Endodermal cell (in vitro differentiated cells): ENCODE data around the gene TMC7. TPM values are rescaled to one million over a fixed set of nuclear protein-coding genes. Genes with fewer than 3 reads are reported as not detected.

Experiments
- DNase-seq: peaks from one replicate; pipeline ENCODE4 v3.0.0-alpha.2; 2017
- H3K27ac ChIP-seq: 2 replicates; pipeline ENCODE4 v1.5.1; 2013; ENCODE audit warnings: mild to moderate bottlenecking, low read depth, low read length, moderate library complexity
- H3K27me3 ChIP-seq: 2 replicates; pipeline ENCODE4 v1.6.1; 2013; ENCODE audit warnings: mild to moderate bottlenecking, low read length, moderate library complexity; ENCODE audit not compliant: insufficient read depth, control insufficient read depth, poor library complexity, severe bottlenecking
- H3K36me3 ChIP-seq: 2 replicates; pipeline ENCODE4 v1.7.0; 2013; ENCODE audit warnings: mild to moderate bottlenecking, low read length, moderate library complexity; ENCODE audit not compliant: control insufficient read depth, insufficient read depth
- H3K4me1 ChIP-seq: one replicate; pipeline ENCODE4 v1.7.0; 2013; ENCODE audit warnings: low read length; ENCODE audit not compliant: control insufficient read depth, insufficient read depth
- H3K4me3 ChIP-seq: 2 replicates; pipeline ENCODE4 v1.5.1; 2013; ENCODE audit warnings: mild to moderate bottlenecking, low read length, moderate library complexity
- H3K9ac ChIP-seq: 2 replicates; pipeline ENCODE4 v1.6.1; 2013; ENCODE audit warnings: mild to moderate bottlenecking, low read length, moderate library complexity; ENCODE audit not compliant: poor library complexity, severe bottlenecking; ENCODE audit errors: extremely low read depth
- H3K9me3 ChIP-seq: 2 replicates; pipeline ENCODE4 v1.6.1; 2013; ENCODE audit warnings: mild to moderate bottlenecking, low read length, moderate library complexity; ENCODE audit not compliant: control insufficient read depth
- H3K27ac Mint-ChIP-seq: 2 replicates; pipeline ENCODE4 v1.8.0; 2020; ENCODE audit warnings: mixed read lengths
- H3K27me3 Mint-ChIP-seq: 2 replicates; pipeline ENCODE4 v1.8.0; 2021; ENCODE audit warnings: mild to moderate bottlenecking, mixed read lengths; ENCODE audit not compliant: insufficient read depth
- H3K36me3 Mint-ChIP-seq: 2 replicates; pipeline ENCODE4 v1.8.0; 2020; ENCODE audit warnings: low read depth, mixed read lengths
- H3K4me1 Mint-ChIP-seq: 2 replicates; pipeline ENCODE4 v1.8.0; 2020; ENCODE audit warnings: mixed read lengths
- H3K4me3 Mint-ChIP-seq: 2 replicates; pipeline ENCODE4 v1.8.0; 2020; ENCODE audit warnings: mild to moderate bottlenecking, moderate library complexity, mixed read lengths
- H3K9me3 Mint-ChIP-seq: 2 replicates; pipeline ENCODE4 v1.8.0; 2020; ENCODE audit warnings: mild to moderate bottlenecking, mixed read lengths
- WGBS, 2 experiments: methylation state at CpG; one replicate each; pipeline versions ENCODE4 v1.1.5 to v1.1.7; 2013; ENCODE audit warnings: missing lambda C conversion rate in 2 of 2, mixed read lengths in 1 of 2; ENCODE audit not compliant: insufficient coverage in 1 of 2, insufficient read length in 1 of 2; 5-methylcytosine and 5-hydroxymethylcytosine counted together
- total RNA-seq, 2 donors: library from RNA; stranded (reverse); fragmentation: NEBNext Ultra II Directional in 1 of 2; extraction: Animal tissue kit (Norgen Biotek cat#: 25700) in 1 of 2; gene quantifications; 2 replicates in 1 of 2; 3 replicates in 1 of 2; pipeline ENCODE4 v1.2.1, GENCODE V29; 2021
- TF ChIP-seq, protein P1 (sequence below): fragments of 200-600 bp; sonication (generic); conservative IDR thresholded peaks from 2 replicates; pipeline ENCODE4 v1.5.0; 2021; ENCODE audit warnings: antibody characterized with exemption, mild to moderate bottlenecking

TMC7 gene
- total RNA-seq, 2 donors from 2014 or later = 14.9 to 16.6 TPM

DNA sequence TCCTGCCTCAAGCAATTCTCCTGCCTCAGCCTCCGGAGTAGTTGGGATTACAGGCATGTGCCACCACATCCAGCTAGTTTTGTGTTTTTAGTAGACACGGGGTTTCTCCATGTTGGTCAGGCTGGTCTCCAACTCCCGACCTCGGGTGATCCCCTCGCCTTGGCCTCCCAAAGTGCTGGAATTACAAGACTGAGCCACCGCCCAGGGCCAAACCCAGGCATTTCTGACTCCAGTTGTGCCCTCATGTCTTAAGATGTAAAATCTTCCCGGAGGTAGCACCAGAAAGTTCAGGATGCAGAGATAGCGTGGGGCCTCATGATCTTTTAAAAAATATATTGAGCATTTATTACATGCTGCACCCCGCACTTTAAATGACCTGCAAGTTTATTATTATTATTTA, 44.7 kb upstream of the TMC7 start:
- no peaks in the 10 kb centered on the region for H3K36me3 Mint-ChIP-seq
- H3K4me1 Mint-ChIP-seq = no peaks in the 10 kb centered on the region
- Histone ChIP-seq H3K4me3 (no peak overlapping the region), H3K36me3 (no peaks in the 10 kb centered on the region), H3K27me3 (no peaks in the 10 kb centered on the region), H3K4me1 (no peaks in the 10 kb centered on the region), H3K27ac (no peak overlapping the region), H3K9me3 (no peaks in the 10 kb centered on the region), H3K9ac (no peak overlapping the region)
- TF ChIP-seq, protein P1, sequence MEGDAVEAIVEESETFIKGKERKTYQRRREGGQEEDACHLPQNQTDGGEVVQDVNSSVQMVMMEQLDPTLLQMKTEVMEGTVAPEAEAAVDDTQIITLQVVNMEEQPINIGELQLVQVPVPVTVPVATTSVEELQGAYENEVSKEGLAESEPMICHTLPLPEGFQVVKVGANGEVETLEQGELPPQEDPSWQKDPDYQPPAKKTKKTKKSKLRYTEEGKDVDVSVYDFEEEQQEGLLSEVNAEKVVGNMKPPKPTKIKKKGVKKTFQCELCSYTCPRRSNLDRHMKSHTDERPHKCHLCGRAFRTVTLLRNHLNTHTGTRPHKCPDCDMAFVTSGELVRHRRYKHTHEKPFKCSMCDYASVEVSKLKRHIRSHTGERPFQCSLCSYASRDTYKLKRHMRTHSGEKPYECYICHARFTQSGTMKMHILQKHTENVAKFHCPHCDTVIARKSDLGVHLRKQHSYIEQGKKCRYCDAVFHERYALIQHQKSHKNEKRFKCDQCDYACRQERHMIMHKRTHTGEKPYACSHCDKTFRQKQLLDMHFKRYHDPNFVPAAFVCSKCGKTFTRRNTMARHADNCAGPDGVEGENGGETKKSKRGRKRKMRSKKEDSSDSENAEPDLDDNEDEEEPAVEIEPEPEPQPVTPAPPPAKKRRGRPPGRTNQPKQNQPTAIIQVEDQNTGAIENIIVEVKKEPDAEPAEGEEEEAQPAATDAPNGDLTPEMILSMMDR = no peak
- WGBS, 2 experiments = 96 to 98% methylated on average over 6 to 9 of the region's 9 CpGs
- H3K27ac Mint-ChIP-seq = no peak overlapping the region
- H3K9me3 Mint-ChIP-seq = no peaks in the 10 kb centered on the region
- peaks cover 2% of the 10 kb centered on the region for H3K27me3 Mint-ChIP-seq
- DNase-seq = no peak
- no peak overlapping the region for H3K4me3 Mint-ChIP-seq

DNA sequence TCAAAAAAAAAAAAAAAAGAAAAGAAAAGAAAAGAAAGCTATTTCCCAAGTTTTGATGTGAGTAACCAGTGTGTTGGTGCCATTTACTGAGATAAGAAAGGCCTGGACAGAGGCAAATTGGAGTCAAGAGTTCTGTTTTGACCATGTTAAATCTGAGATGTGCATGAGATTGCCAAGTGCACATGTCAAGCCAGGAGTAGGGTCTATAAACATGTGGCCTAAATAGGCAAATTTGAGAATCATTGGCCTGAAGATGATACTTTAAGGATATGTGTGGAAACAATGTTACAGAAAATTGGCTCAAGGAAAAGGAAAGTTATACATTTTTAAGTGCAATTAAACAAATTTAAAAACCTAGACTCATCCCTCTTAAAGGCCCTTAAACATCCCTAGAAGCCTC, 42.3 kb upstream of the TMC7 start:
- no peaks in the 10 kb centered on the region for H3K9me3 ChIP-seq
- Mint-ChIP-seq H3K4me3 (no peak overlapping the region), H3K9me3 (no peaks in the 10 kb centered on the region), H3K36me3 (no peaks in the 10 kb centered on the region), H3K4me1 (peaks cover 2% of the 10 kb centered on the region), H3K27ac (no peak overlapping the region), H3K27me3 (peaks cover 2% of the 10 kb centered on the region)
- no peak overlapping the region for H3K4me3 ChIP-seq
- TF ChIP-seq, protein P1 = no peak
- H3K27me3 ChIP-seq = no peaks in the 10 kb centered on the region
- DNase-seq = no peak
- H3K4me1 ChIP-seq = no peaks in the 10 kb centered on the region
- no peak overlapping the region for H3K9ac ChIP-seq
- no peaks in the 10 kb centered on the region for H3K36me3 ChIP-seq
- H3K27ac ChIP-seq = no peak overlapping the region

DNA sequence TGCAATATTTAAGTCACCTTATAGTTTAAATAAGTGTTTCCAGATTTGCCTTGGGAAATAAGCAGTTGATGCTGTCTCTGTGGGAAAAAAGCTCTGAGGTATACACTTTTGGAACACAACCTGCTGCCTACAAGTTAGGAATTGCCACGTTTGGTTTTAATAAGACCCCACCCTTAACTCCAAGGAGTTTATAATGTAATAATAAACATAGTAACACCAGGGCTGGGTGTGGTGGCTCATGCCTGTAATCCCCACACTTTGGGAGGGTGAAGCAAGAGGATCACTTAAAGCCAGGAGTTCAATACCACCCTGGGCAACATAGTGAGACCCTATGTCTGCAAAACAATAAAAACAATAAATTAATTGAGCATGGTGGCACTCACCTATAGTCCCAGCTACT, 41.7 kb upstream of the TMC7 start:
- Mint-ChIP-seq H3K4me1 (peaks cover 2% of the 10 kb centered on the region), H3K27me3 (no peaks in the 10 kb centered on the region), H3K27ac (no peak overlapping the region), H3K9me3 (no peaks in the 10 kb centered on the region), H3K36me3 (no peaks in the 10 kb centered on the region), H3K4me3 (no peak overlapping the region)
- TF ChIP-seq, protein P1 = no peak
- H3K27me3 ChIP-seq = no peaks in the 10 kb centered on the region
- no peaks in the 10 kb centered on the region for H3K4me1 ChIP-seq
- WGBS, 2 experiments = 100% methylated on average over 1 of the region's 1 CpG; no CpG with 5 or more reads in 1 of the 2 experiments
- H3K4me3 ChIP-seq = no peak overlapping the region
- H3K9ac ChIP-seq = no peak overlapping the region
- no peak overlapping the region for H3K27ac ChIP-seq
- no peaks in the 10 kb centered on the region for H3K36me3 ChIP-seq
- DNase-seq = no peak
- H3K9me3 ChIP-seq = no peaks in the 10 kb centered on the region
